Measurements from ENCODE around the gene MAGI2.
A peak's percentile ranks its signal among the peaks of the same experiment; 100 is the strongest.

The MAGI2 gene

DNA sequence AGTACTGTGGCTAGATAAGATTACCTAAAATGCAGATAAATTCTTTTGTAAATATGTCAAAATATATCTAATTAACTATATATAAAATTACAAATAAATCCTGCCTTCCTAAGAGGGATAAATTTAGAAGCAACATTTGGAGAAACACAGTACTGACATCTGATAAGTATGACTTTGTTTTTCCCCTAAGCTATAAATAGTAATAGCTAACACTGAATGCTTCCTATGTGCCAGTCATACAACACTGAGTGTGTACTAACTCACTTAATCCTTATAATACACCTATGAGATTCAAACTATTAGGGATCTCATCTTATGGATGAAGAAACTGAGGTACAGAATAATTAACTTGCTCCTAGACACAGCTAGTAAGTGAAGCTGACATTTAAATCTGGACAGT lies 733.4 kb downstream of the MAGI2 start:
- H2AFZ ChIP-seq (ENCODE audit: low read depth, low read length) = no peak overlapping the region
- no peak overlapping the region for H2BK12ac ChIP-seq (ENCODE audit: low read length in 2 of 2)
- H3K27me3 ChIP-seq (ENCODE audit: control insufficient read depth in 1 of 2, insufficient read depth in 1 of 2, low read length in 2 of 2) = no peaks in the 10 kb centered on the region
- H4K91ac ChIP-seq (ENCODE audit: low read length) = no peak overlapping the region
- H3K4me2 ChIP-seq (ENCODE audit: low read length, poor library complexity, severe bottlenecking) = no peak overlapping the region
- no peak overlapping the region for H3K4me3 ChIP-seq (ENCODE audit: insufficient read depth in 1 of 2, low read depth in 1 of 2, low read length in 2 of 2)
- H2BK15ac ChIP-seq (ENCODE audit: low read depth, poor library complexity, severe bottlenecking) = no peak overlapping the region
- H3K4ac ChIP-seq (ENCODE audit: low read depth in 1 of 2, low read length in 2 of 2) = no peak overlapping the region
- no peak overlapping the region for H3K27ac ChIP-seq (ENCODE audit: low read length, poor library complexity, severe bottlenecking)
- no peak overlapping the region for H3K14ac ChIP-seq (ENCODE audit: low read length in 2 of 2)
- DNase-seq = no peak
- H3K9me3 ChIP-seq (ENCODE audit: control insufficient read depth, low read length) = no peaks in the 10 kb centered on the region
- H3K9ac ChIP-seq (ENCODE audit: low read length) = no peak overlapping the region
- no peak overlapping the region for H2BK5ac ChIP-seq (ENCODE audit: low read depth, low read length, poor library complexity, severe bottlenecking)
- H3K36me3 ChIP-seq (ENCODE audit: control insufficient read depth in 1 of 2, insufficient read depth in 2 of 2, low read depth in 1 of 2, low read length in 2 of 2) = no peaks in the 10 kb centered on the region
- H3K4me1 ChIP-seq (ENCODE audit: control insufficient read depth, insufficient read depth, low read depth, low read length) = peaks cover 2% of the 10 kb centered on the region
- no peak overlapping the region for H2BK120ac ChIP-seq (ENCODE audit: low read depth, low read length)
- H4K8ac ChIP-seq (ENCODE audit: low read length) = no peak overlapping the region
- H3K18ac ChIP-seq (ENCODE audit: low read depth in 1 of 2, low read length in 2 of 2) = no peak overlapping the region
- no peak overlapping the region for H3K23ac ChIP-seq (ENCODE audit: low read length in 2 of 2)
- no peak overlapping the region for H2AK5ac ChIP-seq (ENCODE audit: low read length, severe bottlenecking)
- H3K79me1 ChIP-seq (replicated peaks; ENCODE audit: low read length, poor library complexity, severe bottlenecking) = no peaks in the 10 kb centered on the region

DNA sequence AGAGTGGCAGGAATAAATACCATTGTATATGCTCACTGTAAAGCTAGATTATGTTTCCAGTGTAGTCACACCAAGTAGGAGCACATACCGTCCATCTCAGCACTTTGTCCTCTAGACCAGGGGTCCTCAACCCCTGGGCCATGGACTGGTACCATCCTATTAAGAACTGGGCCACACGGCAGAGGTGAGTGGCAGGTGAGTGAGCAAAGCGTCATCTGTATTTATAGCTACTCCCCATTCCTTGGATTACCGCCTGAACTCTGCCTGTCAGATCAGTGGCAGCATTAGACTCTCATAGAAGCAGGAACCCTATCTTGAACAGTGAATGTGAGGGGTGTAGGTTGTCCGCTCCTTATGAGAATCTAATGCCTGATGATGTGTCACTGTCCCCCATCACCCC lies 735.3 kb downstream of the MAGI2 start:
- Histone ChIP-seq H3K79me1 (replicated peaks; ENCODE audit: low read length, poor library complexity, severe bottlenecking) (no peaks in the 10 kb centered on the region), H2BK120ac (ENCODE audit: low read depth, low read length) (no peak overlapping the region), H3K4me3 (ENCODE audit: insufficient read depth in 1 of 2, low read depth in 1 of 2, low read length in 2 of 2) (no peak overlapping the region), H2AK5ac (ENCODE audit: low read length, severe bottlenecking) (no peak overlapping the region), H3K27me3 (ENCODE audit: control insufficient read depth in 1 of 2, insufficient read depth in 1 of 2, low read length in 2 of 2) (no peaks in the 10 kb centered on the region), H3K27ac (ENCODE audit: low read length, poor library complexity, severe bottlenecking) (no peak overlapping the region), H3K9ac (ENCODE audit: low read length) (no peak overlapping the region), H2AFZ (ENCODE audit: low read depth, low read length) (no peak overlapping the region), H4K8ac (ENCODE audit: low read length) (no peak overlapping the region), H3K4me1 (ENCODE audit: control insufficient read depth, insufficient read depth, low read depth, low read length) (peaks cover 2% of the 10 kb centered on the region), H2BK12ac (ENCODE audit: low read length in 2 of 2) (no peak overlapping the region), H3K23ac (ENCODE audit: low read length in 2 of 2) (no peak overlapping the region), H3K18ac (ENCODE audit: low read depth in 1 of 2, low read length in 2 of 2) (no peak overlapping the region), H3K36me3 (ENCODE audit: control insufficient read depth in 1 of 2, insufficient read depth in 2 of 2, low read depth in 1 of 2, low read length in 2 of 2) (no peaks in the 10 kb centered on the region), H4K91ac (ENCODE audit: low read length) (no peak overlapping the region), H2BK5ac (ENCODE audit: low read depth, low read length, poor library complexity, severe bottlenecking) (no peak overlapping the region), H3K9me3 (ENCODE audit: control insufficient read depth, low read length) (no peaks in the 10 kb centered on the region), H3K4me2 (ENCODE audit: low read length, poor library complexity, severe bottlenecking) (no peak overlapping the region), H2BK15ac (ENCODE audit: low read depth, poor library complexity, severe bottlenecking) (no peak overlapping the region), H3K14ac (ENCODE audit: low read length in 2 of 2) (no peak overlapping the region), H3K4ac (ENCODE audit: low read depth in 1 of 2, low read length in 2 of 2) (no peak overlapping the region)
- DNase-seq = no peak
- WGBS = 92% methylated on average over 5 of the region's 5 CpGs

- WGBS = 78% methylated on average over 10 of the region's 10 CpGs
- Histone ChIP-seq H3K18ac (ENCODE audit: low read depth in 1 of 2, low read length in 2 of 2) (no peak overlapping the region), H2AK5ac (ENCODE audit: low read length, severe bottlenecking) (no peak overlapping the region), H3K9ac (ENCODE audit: low read length) (no peak overlapping the region), H2BK5ac (ENCODE audit: low read depth, low read length, poor library complexity, severe bottlenecking) (no peak overlapping the region), H2BK120ac (ENCODE audit: low read depth, low read length) (no peak overlapping the region), H3K14ac (ENCODE audit: low read length in 2 of 2) (no peak overlapping the region), H3K4ac (ENCODE audit: low read depth in 1 of 2, low read length in 2 of 2) (no peak overlapping the region), H3K27ac (ENCODE audit: low read length, poor library complexity, severe bottlenecking) (no peak overlapping the region), H3K4me1 (ENCODE audit: control insufficient read depth, insufficient read depth, low read depth, low read length) (peaks cover 2% of the 10 kb centered on the region), H3K9me3 (ENCODE audit: control insufficient read depth, low read length) (no peaks in the 10 kb centered on the region), H2BK12ac (ENCODE audit: low read length in 2 of 2) (no peak overlapping the region), H4K91ac (ENCODE audit: low read length) (peak overlapping the region; percentile 45), H4K8ac (ENCODE audit: low read length) (no peak overlapping the region), H2BK15ac (ENCODE audit: low read depth, poor library complexity, severe bottlenecking) (no peak overlapping the region), H3K36me3 (ENCODE audit: control insufficient read depth in 1 of 2, insufficient read depth in 2 of 2, low read depth in 1 of 2, low read length in 2 of 2) (no peaks in the 10 kb centered on the region), H3K23ac (ENCODE audit: low read length in 2 of 2) (no peak overlapping the region), H3K4me2 (ENCODE audit: low read length, poor library complexity, severe bottlenecking) (no peak overlapping the region), H3K27me3 (ENCODE audit: control insufficient read depth in 1 of 2, insufficient read depth in 1 of 2, low read length in 2 of 2) (no peaks in the 10 kb centered on the region), H3K4me3 (ENCODE audit: insufficient read depth in 1 of 2, low read depth in 1 of 2, low read length in 2 of 2) (no peak overlapping the region), H2AFZ (ENCODE audit: low read depth, low read length) (no peak overlapping the region), H3K79me1 (replicated peaks; ENCODE audit: low read length, poor library complexity, severe bottlenecking) (no peaks in the 10 kb centered on the region)
- DNase-seq = no peak
These were observed 736.6 kb downstream of the MAGI2 start for GRCh38 chr7:78716876-78717275.

- Histone ChIP-seq H3K27ac (ENCODE audit: low read length, poor library complexity, severe bottlenecking) (no peak overlapping the region), H3K36me3 (ENCODE audit: control insufficient read depth in 1 of 2, insufficient read depth in 2 of 2, low read depth in 1 of 2, low read length in 2 of 2) (no peaks in the 10 kb centered on the region), H3K23ac (ENCODE audit: low read length in 2 of 2) (no peak overlapping the region), H2BK120ac (ENCODE audit: low read depth, low read length) (no peak overlapping the region), H2BK15ac (ENCODE audit: low read depth, poor library complexity, severe bottlenecking) (no peak overlapping the region), H4K8ac (ENCODE audit: low read length) (no peak overlapping the region), H3K27me3 (ENCODE audit: control insufficient read depth in 1 of 2, insufficient read depth in 1 of 2, low read length in 2 of 2) (no peaks in the 10 kb centered on the region), H2AK5ac (ENCODE audit: low read length, severe bottlenecking) (no peak overlapping the region), H3K4ac (ENCODE audit: low read depth in 1 of 2, low read length in 2 of 2) (no peak overlapping the region), H4K91ac (ENCODE audit: low read length) (no peak overlapping the region), H3K14ac (ENCODE audit: low read length in 2 of 2) (no peak overlapping the region), H2BK12ac (ENCODE audit: low read length in 2 of 2) (no peak overlapping the region), H3K9ac (ENCODE audit: low read length) (no peak overlapping the region), H3K4me2 (ENCODE audit: low read length, poor library complexity, severe bottlenecking) (no peak overlapping the region), H3K79me1 (replicated peaks; ENCODE audit: low read length, poor library complexity, severe bottlenecking) (no peaks in the 10 kb centered on the region), H2BK5ac (ENCODE audit: low read depth, low read length, poor library complexity, severe bottlenecking) (no peak overlapping the region), H2AFZ (ENCODE audit: low read depth, low read length) (no peak overlapping the region), H3K9me3 (ENCODE audit: control insufficient read depth, low read length) (no peaks in the 10 kb centered on the region), H3K18ac (ENCODE audit: low read depth in 1 of 2, low read length in 2 of 2) (no peak overlapping the region), H3K4me3 (ENCODE audit: insufficient read depth in 1 of 2, low read depth in 1 of 2, low read length in 2 of 2) (no peak overlapping the region), H3K4me1 (ENCODE audit: control insufficient read depth, insufficient read depth, low read depth, low read length) (peaks cover 2% of the 10 kb centered on the region)
- 89% methylated on average over 3 of the region's 4 CpGs for WGBS
- DNase-seq = no peak
These were observed 739.1 kb downstream of the MAGI2 start for GRCh38 chr7:78714356-78714755.
